Hepatocyte (in vitro differentiated cells): ENCODE measurements around the gene HS6ST2. TPM values are rescaled to one million over a fixed set of nuclear protein-coding genes. Genes with fewer than 3 reads are reported as not detected.
A peak's percentile ranks its signal among the peaks of the same experiment; 100 is the strongest.

Experiments used
- DNase-seq: peaks from one replicate; pipeline ENCODE4 v3.0.0-alpha.2; 2016; ENCODE audit warnings: low spot score
- H2AFZ ChIP-seq: fragments of 200-600 bp; sonication (generic); 2 replicates; pipeline ENCODE4 v1.6.0; 2016; ENCODE audit warnings: antibody characterized with exemption, mild to moderate bottlenecking
- H3K27ac ChIP-seq: fragments of 200-600 bp; sonication (generic); 2 replicates; pipeline ENCODE4 v1.5.1; 2016; ENCODE audit warnings: mild to moderate bottlenecking
- H3K27me3 ChIP-seq: fragments of 200-600 bp; sonication (generic); 2 replicates; pipeline ENCODE4 v1.6.1; 2016
- H3K36me3 ChIP-seq: fragments of 200-600 bp; sonication (generic); replicated peaks from 2 replicates; pipeline ENCODE4 v1.5.1; 2016; ENCODE audit warnings: low read depth; ENCODE audit not compliant: insufficient read depth
- H3K4me1 ChIP-seq: fragments of 200-600 bp; sonication (generic); 2 replicates; pipeline ENCODE4 v1.5.1; 2016; ENCODE audit warnings: mild to moderate bottlenecking, moderate library complexity; ENCODE audit not compliant: insufficient read depth
- H3K4me2 ChIP-seq: fragments of 200-600 bp; sonication (generic); 2 replicates; pipeline ENCODE4 v1.6.0; 2016
- H3K4me3 ChIP-seq: fragments of 200-600 bp; sonication (generic); 2 replicates; pipeline ENCODE4 v1.5.1; 2016; ENCODE audit warnings: mild to moderate bottlenecking
- H3K79me2 ChIP-seq: fragments of 200-600 bp; sonication (generic); 2 replicates; pipeline ENCODE4 v1.6.0; 2017; ENCODE audit warnings: mild to moderate bottlenecking
- H3K9me2 ChIP-seq: fragments of 200-600 bp; sonication (generic); replicated peaks from 2 replicates; pipeline ENCODE4 v1.6.0; 2017; ENCODE audit warnings: mild to moderate bottlenecking; ENCODE audit not compliant: insufficient read depth
- H3K9me3 ChIP-seq: fragments of 200-600 bp; sonication (generic); 2 replicates; pipeline ENCODE4 v1.5.1; 2016; ENCODE audit warnings: low read depth, mild to moderate bottlenecking
- H4K20me1 ChIP-seq: fragments of 200-600 bp; sonication (generic); 2 replicates; pipeline ENCODE4 v1.6.0; 2016; ENCODE audit warnings: mild to moderate bottlenecking; ENCODE audit not compliant: insufficient read depth, poor library complexity, severe bottlenecking
- CTCF ChIP-seq: fragments of 200-600 bp; sonication (generic); IDR thresholded peaks from 2 replicates; pipeline ENCODE4 v1.5.1; 2016; ENCODE audit warnings: antibody characterized with exemption, mild to moderate bottlenecking; ENCODE audit not compliant: poor library complexity
- EZH2 ChIP-seq: fragments of 200-600 bp; sonication (generic); IDR thresholded peaks from 2 replicates; pipeline ENCODE4 v1.6.1; 2016; ENCODE audit warnings: antibody characterized with exemption, mild to moderate bottlenecking, borderline replicate concordance
- EZH2phosphoT487 ChIP-seq: fragments of 200-600 bp; sonication (generic); IDR thresholded peaks from one replicate; pipeline ENCODE4 v1.6.1; 2018; ENCODE audit warnings: antibody characterized with exemption, mild to moderate bottlenecking, low read depth, moderate library complexity; ENCODE audit not compliant: unreplicated experiment, severe bottlenecking
- WGBS: methylation state at CpG from one replicate; pipeline ENCODE4 v1.1.6; 2016; ENCODE audit warnings: low lambda C conversion rate; ENCODE audit errors: missing lambda C conversion rate; 5-methylcytosine and 5-hydroxymethylcytosine counted together
- polyA plus RNA-seq: library from polyadenylated mRNA; unstranded; fragments of >200 nt; fragmentation: Nextera tagmentation; extraction: Ambion mirVana; gene quantifications from 2 replicates; pipeline ENCODE4 v1.2.1, GENCODE V29; 2016
- total RNA-seq: library from RNA; depleted of rRNA; stranded (reverse); fragments of >200 nt; gene quantifications from 2 replicates; pipeline ENCODE4 v1.2.3, GENCODE V29; 2014

Gene HS6ST2
- total and polyA plus RNA-seq, 2 experiments from 2014 or later, result 17.4 to 21.9 TPM

GRCh38 chrX:132833373-132833772, 125.1 kb downstream of the HS6ST2 start:
- Histone ChIP-seq H3K36me3 (no peaks in the 10 kb centered on the region), H3K27me3 (no peaks in the 10 kb centered on the region), H3K9me2 (no peaks in the 10 kb centered on the region), H3K4me2 (no peak overlapping the region), H3K4me3 (no peak overlapping the region), H3K27ac (no peak overlapping the region), H3K9me3 (no peaks in the 10 kb centered on the region), H3K4me1 (peaks cover 6% of the 10 kb centered on the region), H2AFZ (no peak overlapping the region), H3K79me2 (no peaks in the 10 kb centered on the region), H4K20me1 (no peaks in the 10 kb centered on the region)
- no peak for DNase-seq
- TF ChIP-seq EZH2phosphoT487, result no peak
- TF ChIP-seq CTCF, result no peak
- TF ChIP-seq EZH2, result no peak
- 69% methylated on average over 2 of the region's 2 CpGs for WGBS

- Histone ChIP-seq H4K20me1 (no peaks in the 10 kb centered on the region), H3K36me3 (no peaks in the 10 kb centered on the region), H3K4me1 (no peaks in the 10 kb centered on the region), H3K4me2 (no peak overlapping the region), H3K4me3 (no peak overlapping the region), H3K27me3 (no peaks in the 10 kb centered on the region), H3K27ac (no peak overlapping the region), H3K79me2 (no peaks in the 10 kb centered on the region), H2AFZ (no peak overlapping the region), H3K9me3 (no peaks in the 10 kb centered on the region), H3K9me2 (no peaks in the 10 kb centered on the region)
- 59% methylated on average over 8 of the region's 8 CpGs for WGBS
- no peak for DNase-seq
- TF ChIP-seq CTCF, result no peak
- no peak for TF ChIP-seq EZH2phosphoT487
- TF ChIP-seq EZH2, result no peak
These were observed 127.0 kb downstream of the HS6ST2 start for GRCh38 chrX:132831336-132831973.

GRCh38 chrX:132822634-132823012, 135.8 kb downstream of the HS6ST2 start:
- no peak overlapping the region for H3K4me2 ChIP-seq
- H3K27me3 ChIP-seq, result no peaks in the 10 kb centered on the region
- TF ChIP-seq EZH2 (no peak), EZH2phosphoT487 (no peak), CTCF (no peak)
- H3K27ac ChIP-seq, result peak overlapping the region; percentile 74
- no peaks in the 10 kb centered on the region for H3K79me2 ChIP-seq
- no peak for DNase-seq
- 47% methylated on average over 2 of the region's 2 CpGs for WGBS
- no peak overlapping the region for H3K4me3 ChIP-seq
- no peaks in the 10 kb centered on the region for H3K4me1 ChIP-seq
- no peaks in the 10 kb centered on the region for H3K9me2 ChIP-seq
- no peaks in the 10 kb centered on the region for H4K20me1 ChIP-seq
- no peaks in the 10 kb centered on the region for H3K36me3 ChIP-seq
- no peaks in the 10 kb centered on the region for H3K9me3 ChIP-seq
- H2AFZ ChIP-seq, result no peak overlapping the region
